Measurements from ENCODE around the gene TMEM116.

The TMEM116 gene

GRCh38 chr12:111925171-111925570 is 87.8 kb downstream of the TMEM116 start:
- H3K4me3 ChIP-seq (ENCODE audit: low read depth, low read length) = no peak overlapping the region
- no peak for TF ChIP-seq CTCF (IDR thresholded peaks at IDR 0.05; ENCODE audit: borderline replicate concordance, insufficient read depth, low read depth, low read length)

GRCh38 chr12:111907740-111908139 is 105.2 kb downstream of the TMEM116 start:
- no peak overlapping the region for H3K4me3 ChIP-seq (ENCODE audit: low read depth, low read length)
- TF ChIP-seq CTCF (IDR thresholded peaks at IDR 0.05; ENCODE audit: borderline replicate concordance, insufficient read depth, low read depth, low read length) = no peak

- no peak for TF ChIP-seq CTCF (IDR thresholded peaks at IDR 0.05; ENCODE audit: borderline replicate concordance, insufficient read depth, low read depth, low read length)
- no peak overlapping the region for H3K4me3 ChIP-seq (ENCODE audit: low read depth, low read length)
Observed at GRCh38 chr12:111905502-111905901, 107.5 kb downstream of the TMEM116 start.

GRCh38 chr12:111904446-111904975 is 108.5 kb downstream of the TMEM116 start:
- no peak overlapping the region for H3K4me3 ChIP-seq (ENCODE audit: low read depth, low read length)
- no peak for TF ChIP-seq CTCF (IDR thresholded peaks at IDR 0.05; ENCODE audit: borderline replicate concordance, insufficient read depth, low read depth, low read length)

- H3K4me3 ChIP-seq (ENCODE audit: low read depth, low read length) = no peak overlapping the region
- no peak for TF ChIP-seq CTCF (IDR thresholded peaks at IDR 0.05; ENCODE audit: borderline replicate concordance, insufficient read depth, low read depth, low read length)
Observed at GRCh38 chr12:111901182-111901581, 111.8 kb downstream of the TMEM116 start.

GRCh38 chr12:111894556-111894955 is 118.4 kb downstream of the TMEM116 start:
- H3K4me3 ChIP-seq (ENCODE audit: low read depth, low read length) = no peak overlapping the region
- TF ChIP-seq CTCF (IDR thresholded peaks at IDR 0.05; ENCODE audit: borderline replicate concordance, insufficient read depth, low read depth, low read length) = no peak

GRCh38 chr12:111893287-111893686 is 119.7 kb downstream of the TMEM116 start:
- TF ChIP-seq CTCF (IDR thresholded peaks at IDR 0.05; ENCODE audit: borderline replicate concordance, insufficient read depth, low read depth, low read length) = no peak

More at GRCh38 chr12:111893287-111893686, 119.7 kb downstream of the TMEM116 start:
- H3K4me3 ChIP-seq (ENCODE audit: low read depth, low read length) = no peak overlapping the region
